Left ventricle myocardium inferior (tissue), 1 donor: Measurements from ENCODE around the gene IFITM10. TPM values are rescaled to one million over a fixed set of nuclear protein-coding genes. Genes with fewer than 3 reads are reported as not detected.

Experiments used
- DNase-seq: peaks from one replicate; pipeline ENCODE4 v3.0.0-alpha.2; 2020
- H3K27ac ChIP-seq: fragments of 200-600 bp; replicated peaks from 2 replicates; pipeline ENCODE4 v1.8.0; 2021
- H3K27me3 ChIP-seq: fragments of 200-600 bp; 2 replicates; pipeline ENCODE4 v1.8.0; 2021; ENCODE audit warnings: low read depth
- H3K36me3 ChIP-seq: fragments of 200-600 bp; 2 replicates; pipeline ENCODE4 v1.8.0; 2021
- H3K4me1 ChIP-seq: fragments of 200-600 bp; 2 replicates; pipeline ENCODE4 v1.8.0; 2021
- H3K4me3 ChIP-seq: fragments of 200-600 bp; 2 replicates; pipeline ENCODE4 v1.8.0; 2021; ENCODE audit warnings: mild to moderate bottlenecking, moderate library complexity
- H3K9me3 ChIP-seq: fragments of 200-600 bp; replicated peaks from 2 replicates; pipeline ENCODE4 v1.8.0; 2021
- intact Hi-C: fragments of 100-400 bp; cut with micrococcal nuclease; formaldehyde crosslinking; loops from one replicate; pipeline ENCODE4 v1.11.0; 2022
- total RNA-seq: library from RNA; stranded (reverse); fragmentation: NEBNext Ultra II Directional; extraction: Animal tissue kit (Norgen Biotek cat#: 25700); gene quantifications from one replicate; pipeline ENCODE4 v1.2.1, GENCODE V29; 2021
- TF ChIP-seq, protein P1 (sequence below): fragments of 200-600 bp; IDR thresholded peaks from 2 replicates; pipeline ENCODE4 v1.8.0; 2021; ENCODE audit warnings: antibody characterized with exemption, mild to moderate bottlenecking, borderline replicate concordance
- donor health status: DM: no; HTN: yes; CAD: no; lungs with severe emphysema.

IFITM10 gene
- total RNA-seq, 1 donor from 2014 or later: 0.58 TPM

DNA sequence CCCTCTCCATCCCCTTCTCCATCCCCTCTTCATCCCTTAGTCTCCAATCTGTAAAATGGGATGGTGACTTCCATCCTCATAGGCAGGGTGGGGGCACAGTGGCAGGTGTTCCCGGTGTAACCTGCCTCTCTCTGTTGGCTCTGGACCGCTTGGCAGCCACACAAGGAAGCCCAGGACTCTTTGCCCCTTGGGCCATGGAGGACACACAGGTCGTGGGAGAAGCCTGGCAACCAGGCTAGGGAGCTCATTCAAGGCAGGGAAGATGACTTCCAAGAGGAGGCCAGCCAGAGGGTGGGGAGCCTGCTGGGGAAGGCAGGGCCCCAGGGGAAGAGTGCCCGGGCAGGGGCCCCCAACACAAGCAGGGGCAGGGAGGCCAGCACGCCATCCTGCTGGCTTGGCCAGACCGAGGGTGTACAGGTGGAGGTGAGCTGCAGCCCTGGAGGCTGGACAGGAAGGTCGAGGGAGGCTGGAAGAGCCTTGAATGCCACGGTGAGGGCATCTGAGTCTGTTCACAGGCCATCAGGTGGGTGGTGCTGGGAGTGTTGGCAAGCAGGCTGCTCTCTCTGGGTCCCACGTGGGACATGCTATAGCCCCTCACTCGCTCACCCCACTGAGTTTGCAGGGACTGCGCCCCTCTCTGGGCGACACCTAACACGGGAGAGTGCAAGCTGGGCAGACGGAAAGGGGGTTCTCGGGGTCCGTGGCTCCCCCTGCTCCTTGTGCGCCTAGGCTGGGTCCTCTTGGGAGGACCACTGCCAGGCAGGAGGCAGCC, 28.8 kb upstream of the IFITM10 start:
- peaks cover 33% of the 10 kb centered on the region for H3K27me3 ChIP-seq
- H3K4me1 ChIP-seq: no peaks in the 10 kb centered on the region
- TF ChIP-seq, protein P1, sequence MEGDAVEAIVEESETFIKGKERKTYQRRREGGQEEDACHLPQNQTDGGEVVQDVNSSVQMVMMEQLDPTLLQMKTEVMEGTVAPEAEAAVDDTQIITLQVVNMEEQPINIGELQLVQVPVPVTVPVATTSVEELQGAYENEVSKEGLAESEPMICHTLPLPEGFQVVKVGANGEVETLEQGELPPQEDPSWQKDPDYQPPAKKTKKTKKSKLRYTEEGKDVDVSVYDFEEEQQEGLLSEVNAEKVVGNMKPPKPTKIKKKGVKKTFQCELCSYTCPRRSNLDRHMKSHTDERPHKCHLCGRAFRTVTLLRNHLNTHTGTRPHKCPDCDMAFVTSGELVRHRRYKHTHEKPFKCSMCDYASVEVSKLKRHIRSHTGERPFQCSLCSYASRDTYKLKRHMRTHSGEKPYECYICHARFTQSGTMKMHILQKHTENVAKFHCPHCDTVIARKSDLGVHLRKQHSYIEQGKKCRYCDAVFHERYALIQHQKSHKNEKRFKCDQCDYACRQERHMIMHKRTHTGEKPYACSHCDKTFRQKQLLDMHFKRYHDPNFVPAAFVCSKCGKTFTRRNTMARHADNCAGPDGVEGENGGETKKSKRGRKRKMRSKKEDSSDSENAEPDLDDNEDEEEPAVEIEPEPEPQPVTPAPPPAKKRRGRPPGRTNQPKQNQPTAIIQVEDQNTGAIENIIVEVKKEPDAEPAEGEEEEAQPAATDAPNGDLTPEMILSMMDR: no peak
- H3K36me3 ChIP-seq: no peaks in the 10 kb centered on the region
- peaks cover 6% of the 10 kb centered on the region for H3K9me3 ChIP-seq
- H3K4me3 ChIP-seq: no peak overlapping the region
- no peak overlapping the region for H3K27ac ChIP-seq
- DNase-seq: no peak
- intact Hi-C loops: no loop called here

DNA sequence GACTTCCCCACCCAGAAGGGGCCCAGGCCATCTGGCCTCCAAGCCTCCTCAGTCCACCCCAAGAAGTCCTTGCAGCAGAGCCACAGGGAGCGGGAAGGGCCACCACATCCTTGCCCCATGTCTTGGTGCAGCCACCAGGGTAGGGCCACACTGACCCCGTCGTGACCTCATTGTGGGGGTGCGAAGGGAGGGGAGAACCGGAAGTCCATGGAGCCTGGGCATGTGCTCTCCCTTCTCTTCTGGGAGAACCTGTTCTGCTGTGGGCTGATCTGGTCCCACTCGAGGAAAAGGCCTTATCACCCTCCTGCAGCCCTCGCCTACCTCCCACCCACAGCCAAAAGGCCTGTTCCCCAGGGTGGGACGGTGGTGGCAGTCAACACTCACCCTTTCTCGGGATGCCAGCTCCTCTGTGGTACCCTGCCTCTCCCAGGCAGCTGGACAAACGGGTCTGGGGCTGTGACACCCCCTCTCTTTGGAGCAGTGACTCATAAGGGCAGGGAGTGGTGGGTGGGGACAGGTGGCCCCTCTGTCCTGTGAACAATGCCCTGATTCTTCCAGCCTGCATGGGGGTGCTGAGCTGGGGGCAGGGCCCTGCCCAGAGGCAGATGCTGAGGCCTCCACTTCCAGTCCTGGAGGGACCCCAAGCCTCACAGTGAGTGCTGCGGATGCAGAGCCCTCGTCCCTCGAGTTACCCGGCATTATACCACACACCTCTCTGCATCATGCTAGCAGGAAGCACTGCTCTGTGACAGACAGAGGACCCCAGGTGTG, 27.9 kb upstream of the IFITM10 start:
- Histone ChIP-seq H3K36me3 (no peaks in the 10 kb centered on the region), H3K4me3 (no peak overlapping the region), H3K4me1 (no peaks in the 10 kb centered on the region), H3K9me3 (peaks cover 6% of the 10 kb centered on the region), H3K27me3 (peaks cover 33% of the 10 kb centered on the region), H3K27ac (no peak overlapping the region)
- TF ChIP-seq, protein P1: no peak
- no peak for DNase-seq
- intact Hi-C loops: no loop called here

GRCh38 chr11:1777737-1778136, 27.3 kb upstream of the IFITM10 start:
- Histone ChIP-seq H3K4me1 (no peaks in the 10 kb centered on the region), H3K27me3 (peaks cover 33% of the 10 kb centered on the region), H3K27ac (no peak overlapping the region), H3K4me3 (no peak overlapping the region), H3K36me3 (no peaks in the 10 kb centered on the region), H3K9me3 (peaks cover 6% of the 10 kb centered on the region)
- no peak for DNase-seq
- intact Hi-C loops: no loop called here
- TF ChIP-seq, protein P1: no peak

GRCh38 chr11:1776944-1777715, 26.7 kb upstream of the IFITM10 start:
- H3K4me3 ChIP-seq: no peak overlapping the region
- intact Hi-C loops: no loop called here
- peaks cover 3% of the 10 kb centered on the region for H3K4me1 ChIP-seq
- TF ChIP-seq, protein P1: no peak
- H3K9me3 ChIP-seq: peaks cover 6% of the 10 kb centered on the region
- no peaks in the 10 kb centered on the region for H3K36me3 ChIP-seq
- no peak overlapping the region for H3K27ac ChIP-seq
- peaks cover 33% of the 10 kb centered on the region for H3K27me3 ChIP-seq
- no peak for DNase-seq

DNA sequence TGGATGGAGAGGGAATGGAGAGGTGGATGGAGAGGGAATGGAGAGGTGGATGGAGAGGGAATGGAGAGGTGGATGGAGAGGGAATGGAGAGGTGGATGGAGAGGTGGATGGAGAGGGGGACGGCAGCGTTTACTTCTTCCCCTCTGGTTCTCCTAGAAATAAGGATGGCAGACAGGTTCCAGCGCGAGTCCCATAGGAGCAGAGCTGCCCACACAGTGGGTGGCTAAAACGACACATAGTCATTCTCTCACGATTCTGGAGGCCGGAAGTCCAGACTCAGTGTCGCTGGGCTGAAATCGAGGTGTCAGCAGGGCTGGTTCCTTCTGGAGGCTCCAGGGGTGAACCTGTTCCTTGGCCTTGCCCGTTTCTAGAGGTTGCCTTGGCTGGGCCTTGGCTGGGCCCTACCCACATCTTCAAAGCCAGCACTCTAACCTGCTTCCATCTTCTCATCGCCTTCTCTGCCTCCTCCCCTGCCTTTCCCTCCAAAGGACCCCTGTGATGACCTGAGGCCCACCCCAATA, 26.0 kb upstream of the IFITM10 start:
- TF ChIP-seq, protein P1: no peak
- Histone ChIP-seq H3K27me3 (peaks cover 33% of the 10 kb centered on the region), H3K4me1 (peaks cover 3% of the 10 kb centered on the region), H3K27ac (no peak overlapping the region), H3K9me3 (peaks cover 6% of the 10 kb centered on the region), H3K36me3 (no peaks in the 10 kb centered on the region), H3K4me3 (no peak overlapping the region)
- no peak for DNase-seq
- intact Hi-C loops: no loop called here
